CD4-positive, alpha-beta T cell (primary cell): ENCODE results near the gene PRKN. TPM values are rescaled to one million over a fixed set of nuclear protein-coding genes. Genes with fewer than 3 reads are reported as not detected.

ENCODE experiments used
- ATAC-seq: fragments of 200-7000 bp; cut with Tn5 transposase; one replicate; pipeline ENCODE4 v1.10.0; 2022; ENCODE audit warnings: mild to moderate bottlenecking; ENCODE audit not compliant: poor library complexity
- CTCF ChIA-PET: fragments of 350-600 bp; sonication (Branson Sonifier 250); formaldehyde crosslinking; loops from one replicate; lab custom pipeline; 2021; ENCODE audit warnings: antibody characterized with exemption, inconsistent platforms; lab: Charles Lee
- POLR2A ChIA-PET: fragments of 350-600 bp; sonication (Branson Sonifier 250); formaldehyde crosslinking; loops from one replicate; lab custom pipeline; 2021; ENCODE audit warnings: antibody characterized with exemption, inconsistent platforms; lab: Charles Lee
- DNase-seq, 14 experiments: peaks; one replicate each; pipeline ENCODE4 v3.0.0-alpha.2; 2013 to 2020; ENCODE audit warnings: mixed read lengths in 2 of 14
- H3K27ac ChIP-seq, 2 donors: one replicate each; pipeline versions ENCODE4 v1.5.1 to v1.7.0; 2013; ENCODE audit warnings: low read length in 2 of 2, low read depth in 1 of 2, mild to moderate bottlenecking in 1 of 2
- H3K27me3 ChIP-seq, 2 experiments: 1 replicate in 1 of 2; 2 replicates in 1 of 2; pipeline versions ENCODE4 v1.6.1 to v1.7.0; 2013; ENCODE audit warnings: low read length in 2 of 2, control low read depth in 1 of 2, mild to moderate bottlenecking in 1 of 2, moderate library complexity in 1 of 2; ENCODE audit not compliant: insufficient read depth in 2 of 2, control insufficient read depth in 1 of 2
- H3K36me3 ChIP-seq: one replicate; pipeline ENCODE4 v1.6.1; 2013; ENCODE audit warnings: low read length, control low read depth; ENCODE audit not compliant: insufficient read depth
- H3K4me1 ChIP-seq: one replicate; pipeline ENCODE4 v1.6.1; 2013; ENCODE audit warnings: low read length, control low read depth; ENCODE audit not compliant: insufficient read depth
- H3K4me3 ChIP-seq: one replicate; pipeline ENCODE4 v1.5.1; 2013; ENCODE audit warnings: mild to moderate bottlenecking, low read length, moderate library complexity
- H3K9me3 ChIP-seq, 2 experiments: 1 replicate in 1 of 2; 2 replicates in 1 of 2; pipeline versions ENCODE4 v1.6.1 to v1.7.0; 2013; ENCODE audit warnings: low read length in 2 of 2, mild to moderate bottlenecking in 2 of 2, control low read depth in 1 of 2, moderate library complexity in 1 of 2; ENCODE audit not compliant: control insufficient read depth in 1 of 2, insufficient read depth in 1 of 2
- H3K27ac Mint-ChIP-seq: one replicate; pipeline ENCODE4 v1.8.0; 2020; ENCODE audit warnings: mixed read lengths
- H3K27me3 Mint-ChIP-seq: one replicate; pipeline ENCODE4 v1.8.0; 2021; ENCODE audit warnings: mixed read lengths
- H3K36me3 Mint-ChIP-seq: one replicate; pipeline ENCODE4 v1.8.0; 2021; ENCODE audit warnings: low read depth, mixed read lengths
- H3K4me1 Mint-ChIP-seq: one replicate; pipeline ENCODE4 v1.8.0; 2021; ENCODE audit warnings: low read depth, mixed read lengths
- H3K4me3 Mint-ChIP-seq: one replicate; pipeline ENCODE4 v1.8.0; 2020; ENCODE audit warnings: mild to moderate bottlenecking, mixed read lengths
- H3K9me3 Mint-ChIP-seq: one replicate; pipeline ENCODE4 v1.8.0; 2020; ENCODE audit warnings: mixed read lengths
- intact Hi-C, 2 experiments: fragments of 100-400 bp; cut with DNase I in 1 of 2; cut with micrococcal nuclease in 1 of 2; formaldehyde crosslinking; loops; one replicate each; pipeline versions ENCODE4 v1.15.1 to v1.9.0; 2023 to 2025; cut with DNase I, micrococcal nuclease
- total RNA-seq, 174 experiments: library from RNA in 2 of 174; stranded (reverse) in 2 of 174; gene quantifications; one replicate each; pipeline ENCODE4 v1.2.3 and lab custom pipeline; 2021 to 2026
- TF ChIP-seq, protein P1 (sequence below): fragments of 200-600 bp; IDR thresholded peaks from one replicate; pipeline ENCODE4 v1.8.0; 2022; ENCODE audit warnings: antibody characterized with exemption, mild to moderate bottlenecking

Gene PRKN
- total RNA-seq, 2 experiments from 2014 or later = 5.2 to 5.4 TPM

GRCh38 chr6:162005372-162005771 lies 722.2 kb downstream of the PRKN start:
- Mint-ChIP-seq H3K36me3 (no peaks in the 10 kb centered on the region), H3K27ac (no peak overlapping the region), H3K4me3 (no peak overlapping the region), H3K9me3 (peaks cover 20% of the 10 kb centered on the region), H3K27me3 (no peaks in the 10 kb centered on the region), H3K4me1 (no peaks in the 10 kb centered on the region)
- no peaks in the 10 kb centered on the region for H3K27me3 ChIP-seq
- H3K4me3 ChIP-seq = no peak overlapping the region
- no peak for ATAC-seq
- TF ChIP-seq, protein P1, sequence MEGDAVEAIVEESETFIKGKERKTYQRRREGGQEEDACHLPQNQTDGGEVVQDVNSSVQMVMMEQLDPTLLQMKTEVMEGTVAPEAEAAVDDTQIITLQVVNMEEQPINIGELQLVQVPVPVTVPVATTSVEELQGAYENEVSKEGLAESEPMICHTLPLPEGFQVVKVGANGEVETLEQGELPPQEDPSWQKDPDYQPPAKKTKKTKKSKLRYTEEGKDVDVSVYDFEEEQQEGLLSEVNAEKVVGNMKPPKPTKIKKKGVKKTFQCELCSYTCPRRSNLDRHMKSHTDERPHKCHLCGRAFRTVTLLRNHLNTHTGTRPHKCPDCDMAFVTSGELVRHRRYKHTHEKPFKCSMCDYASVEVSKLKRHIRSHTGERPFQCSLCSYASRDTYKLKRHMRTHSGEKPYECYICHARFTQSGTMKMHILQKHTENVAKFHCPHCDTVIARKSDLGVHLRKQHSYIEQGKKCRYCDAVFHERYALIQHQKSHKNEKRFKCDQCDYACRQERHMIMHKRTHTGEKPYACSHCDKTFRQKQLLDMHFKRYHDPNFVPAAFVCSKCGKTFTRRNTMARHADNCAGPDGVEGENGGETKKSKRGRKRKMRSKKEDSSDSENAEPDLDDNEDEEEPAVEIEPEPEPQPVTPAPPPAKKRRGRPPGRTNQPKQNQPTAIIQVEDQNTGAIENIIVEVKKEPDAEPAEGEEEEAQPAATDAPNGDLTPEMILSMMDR = no peak
- no peak for DNase-seq
- CTCF ChIA-PET = no interaction called here
- POLR2A ChIA-PET = no interaction called here
- H3K9me3 ChIP-seq = peaks cover 0 to 7% of the 10 kb centered on the region in 2 experiments
- no peak overlapping the region for H3K27ac ChIP-seq
- H3K4me1 ChIP-seq = no peaks in the 10 kb centered on the region
- no peaks in the 10 kb centered on the region for H3K36me3 ChIP-seq
- intact Hi-C loops = no loop called here

- Mint-ChIP-seq H3K27ac (no peak overlapping the region), H3K9me3 (peaks cover 26% of the 10 kb centered on the region)
Measured at GRCh38 chr6:161996783-161997182, 730.8 kb downstream of the PRKN start.

GRCh38 chr6:161985876-161986423 lies 741.6 kb downstream of the PRKN start:
- Histone ChIP-seq H3K27me3 (no peaks in the 10 kb centered on the region), H3K27ac (no peak overlapping the region), H3K4me1 (no peaks in the 10 kb centered on the region), H3K36me3 (no peaks in the 10 kb centered on the region), H3K4me3 (no peak overlapping the region), H3K9me3 (peaks cover 12 to 26% of the 10 kb centered on the region in 2 experiments)
- no peak for DNase-seq
- TF ChIP-seq, protein P1 = no peak
- Mint-ChIP-seq H3K4me1 (no peaks in the 10 kb centered on the region), H3K36me3 (peaks cover 4% of the 10 kb centered on the region), H3K27ac (no peak overlapping the region), H3K4me3 (no peak overlapping the region), H3K9me3 (peaks cover 8% of the 10 kb centered on the region), H3K27me3 (no peaks in the 10 kb centered on the region)
- ATAC-seq = no peak
- intact Hi-C loops = no loop called here
- CTCF ChIA-PET = no interaction called here
- POLR2A ChIA-PET = no interaction called here

More at GRCh38 chr6:161996783-161997182, 730.8 kb downstream of the PRKN start:
- Histone ChIP-seq H3K36me3 (no peaks in the 10 kb centered on the region), H3K27ac (no peak overlapping the region), H3K4me1 (no peaks in the 10 kb centered on the region), H3K27me3 (no peaks in the 10 kb centered on the region), H3K4me3 (no peak overlapping the region), H3K9me3 (peaks cover 4 to 11% of the 10 kb centered on the region in 2 experiments)
- no peaks in the 10 kb centered on the region for H3K36me3 Mint-ChIP-seq
- TF ChIP-seq, protein P1 = no peak
- H3K4me1 Mint-ChIP-seq = no peaks in the 10 kb centered on the region
- no peak overlapping the region for H3K4me3 Mint-ChIP-seq
- ATAC-seq = no peak
- DNase-seq = no peak
- POLR2A ChIA-PET = no interaction called here
- no peaks in the 10 kb centered on the region for H3K27me3 Mint-ChIP-seq
- intact Hi-C loops = no loop called here
- CTCF ChIA-PET = no interaction called here
